GM10266 (cell line): ENCODE measurements around the gene PPP1R12B.
"Not testable (repeated sequence)": the region's sequence is repeated elsewhere in the genome, so short reads cannot be mapped to it uniquely, and the experiment has no call there.

Source experiments
- DNase-seq: peaks from one replicate; pipeline ENCODE4 v3.0.0; 2012; ENCODE audit errors: extremely low spot score
- TF ChIP-seq, protein P1 (sequence below): IDR thresholded peaks from 2 replicates; pipeline ENCODE4 v1.5.1; 2012; ENCODE audit warnings: mild to moderate bottlenecking, low read depth; ENCODE audit not compliant: control insufficient read depth, insufficient read depth; ENCODE audit errors: missing control alignments

Gene PPP1R12B

DNA sequence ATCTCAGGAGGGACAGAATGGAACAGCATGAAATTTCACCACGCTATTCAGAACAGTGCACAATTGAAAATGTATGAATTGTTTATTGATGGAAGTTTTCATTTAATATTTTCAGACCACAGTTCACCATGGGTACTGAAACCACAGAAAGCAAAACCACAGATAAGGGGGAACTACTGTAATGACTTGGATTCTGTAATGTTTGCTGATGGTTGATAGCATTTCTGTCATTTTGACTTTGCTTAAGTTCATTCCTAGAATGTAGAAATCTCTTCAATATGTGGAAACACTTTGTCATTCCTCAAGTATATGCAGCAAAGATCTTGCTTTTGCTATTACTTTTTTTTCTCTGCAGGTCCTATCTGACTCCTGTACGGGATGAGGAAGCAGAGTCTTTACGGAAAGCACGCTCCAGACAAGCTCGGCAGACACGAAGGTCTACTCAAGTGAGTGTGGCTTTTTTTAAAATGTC is 139.7 kb downstream of the PPP1R12B start:
- peak; percentile 3 for DNase-seq

DNA sequence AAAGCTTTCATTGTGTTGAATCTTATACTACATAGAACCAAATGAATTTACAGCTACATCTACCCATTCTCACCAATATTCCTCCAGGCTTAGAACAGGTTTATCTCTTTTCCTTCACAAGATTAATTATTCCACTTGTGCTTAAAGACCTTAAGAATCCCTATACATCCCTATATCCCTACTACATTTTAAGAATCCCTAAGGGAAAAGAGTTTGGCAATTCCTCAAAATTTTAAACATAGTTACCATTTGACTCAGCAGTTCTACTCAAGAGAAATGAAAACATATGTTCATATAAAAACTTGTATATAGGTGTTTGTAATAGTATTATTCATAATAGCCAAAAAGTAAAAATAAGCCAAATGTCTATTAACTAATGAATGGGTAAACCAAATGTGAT is 140.6 kb downstream of the PPP1R12B start:
- DNase-seq = not testable (repeated sequence)

DNA sequence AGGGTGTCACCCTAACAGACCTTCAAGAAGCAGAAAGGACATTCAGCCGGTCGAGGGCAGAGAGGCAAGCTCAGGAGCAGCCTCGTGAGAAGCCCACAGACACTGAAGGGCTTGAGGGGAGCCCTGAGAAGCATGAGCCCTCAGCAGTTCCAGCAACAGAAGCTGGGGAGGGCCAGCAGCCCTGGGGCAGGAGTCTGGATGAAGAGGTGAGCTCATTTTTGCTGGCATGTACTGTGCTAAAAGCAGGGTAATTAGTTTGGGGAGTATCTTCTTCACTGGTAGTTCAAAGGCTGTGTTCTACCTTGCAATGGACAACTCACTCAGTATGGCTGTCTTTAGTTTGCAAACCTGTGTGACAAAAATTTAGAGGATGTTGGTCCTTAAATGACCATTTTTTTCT is 144.6 kb downstream of the PPP1R12B start:
- DNase-seq = not testable (repeated sequence)

DNA sequence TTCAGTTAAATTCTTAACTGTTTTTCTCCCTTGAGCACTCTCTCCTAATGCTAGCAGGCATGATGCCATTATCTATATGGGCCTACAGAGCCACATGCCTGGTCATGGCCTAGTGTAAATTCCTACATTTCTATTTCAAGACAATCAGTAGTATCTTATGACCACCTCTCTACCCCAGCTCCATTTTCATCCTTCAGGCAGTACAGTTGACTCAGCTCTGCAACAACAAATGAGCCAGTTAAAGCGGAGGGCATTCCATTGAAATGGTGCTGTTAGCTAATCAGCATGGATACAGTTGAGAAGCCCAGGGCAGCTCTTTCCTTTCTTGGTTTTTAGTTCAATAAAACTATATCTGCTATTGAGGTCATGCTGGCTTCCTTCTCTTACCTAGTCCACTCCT is 150.0 kb downstream of the PPP1R12B start:
- DNase-seq = no peak

DNA sequence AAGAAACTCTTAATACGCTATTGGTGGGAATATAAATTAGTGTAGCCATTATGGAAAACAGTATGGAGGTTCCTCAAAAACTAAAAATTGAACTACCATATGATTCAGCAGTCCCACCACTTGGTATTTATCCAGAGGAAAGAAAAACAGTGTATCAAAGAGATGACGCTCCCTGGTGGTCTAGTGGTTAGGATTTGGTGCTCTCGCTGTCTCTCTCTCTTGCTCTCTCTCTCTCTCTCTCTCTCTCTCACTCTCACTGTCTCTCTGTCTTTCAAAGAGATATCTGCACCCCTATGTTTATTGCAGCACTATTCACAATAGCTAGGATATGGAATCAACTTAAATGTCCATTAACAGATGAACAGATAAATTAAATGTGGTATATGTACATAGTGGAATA is 151.5 kb downstream of the PPP1R12B start:
- DNase-seq = not testable (repeated sequence)

More for the DNA sequence above, 150.0 kb downstream of the PPP1R12B start:
- TF ChIP-seq, protein P1, sequence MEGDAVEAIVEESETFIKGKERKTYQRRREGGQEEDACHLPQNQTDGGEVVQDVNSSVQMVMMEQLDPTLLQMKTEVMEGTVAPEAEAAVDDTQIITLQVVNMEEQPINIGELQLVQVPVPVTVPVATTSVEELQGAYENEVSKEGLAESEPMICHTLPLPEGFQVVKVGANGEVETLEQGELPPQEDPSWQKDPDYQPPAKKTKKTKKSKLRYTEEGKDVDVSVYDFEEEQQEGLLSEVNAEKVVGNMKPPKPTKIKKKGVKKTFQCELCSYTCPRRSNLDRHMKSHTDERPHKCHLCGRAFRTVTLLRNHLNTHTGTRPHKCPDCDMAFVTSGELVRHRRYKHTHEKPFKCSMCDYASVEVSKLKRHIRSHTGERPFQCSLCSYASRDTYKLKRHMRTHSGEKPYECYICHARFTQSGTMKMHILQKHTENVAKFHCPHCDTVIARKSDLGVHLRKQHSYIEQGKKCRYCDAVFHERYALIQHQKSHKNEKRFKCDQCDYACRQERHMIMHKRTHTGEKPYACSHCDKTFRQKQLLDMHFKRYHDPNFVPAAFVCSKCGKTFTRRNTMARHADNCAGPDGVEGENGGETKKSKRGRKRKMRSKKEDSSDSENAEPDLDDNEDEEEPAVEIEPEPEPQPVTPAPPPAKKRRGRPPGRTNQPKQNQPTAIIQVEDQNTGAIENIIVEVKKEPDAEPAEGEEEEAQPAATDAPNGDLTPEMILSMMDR = no peak

DNA sequence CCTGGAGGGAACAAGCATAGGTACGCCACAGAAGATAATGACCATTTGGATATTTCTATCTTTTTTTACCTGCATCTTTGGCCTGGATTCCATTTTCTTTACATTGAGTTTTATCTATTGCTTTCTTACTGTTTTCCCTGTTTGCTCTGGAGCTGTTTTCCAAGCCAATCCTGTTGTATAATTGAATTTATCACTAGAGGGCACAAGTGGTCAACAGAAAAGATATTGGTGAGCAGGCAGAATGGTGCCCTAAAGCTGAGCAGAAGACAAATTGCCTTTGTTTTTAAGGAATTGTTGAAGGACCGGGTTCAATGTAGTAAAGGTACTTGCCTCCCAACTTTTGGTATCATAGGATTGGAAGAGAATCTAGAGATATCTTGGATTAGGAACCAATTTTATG is 152.8 kb downstream of the PPP1R12B start:
- TF ChIP-seq, protein P1 = peak; percentile 45
- peak; percentile 3 for DNase-seq

DNA sequence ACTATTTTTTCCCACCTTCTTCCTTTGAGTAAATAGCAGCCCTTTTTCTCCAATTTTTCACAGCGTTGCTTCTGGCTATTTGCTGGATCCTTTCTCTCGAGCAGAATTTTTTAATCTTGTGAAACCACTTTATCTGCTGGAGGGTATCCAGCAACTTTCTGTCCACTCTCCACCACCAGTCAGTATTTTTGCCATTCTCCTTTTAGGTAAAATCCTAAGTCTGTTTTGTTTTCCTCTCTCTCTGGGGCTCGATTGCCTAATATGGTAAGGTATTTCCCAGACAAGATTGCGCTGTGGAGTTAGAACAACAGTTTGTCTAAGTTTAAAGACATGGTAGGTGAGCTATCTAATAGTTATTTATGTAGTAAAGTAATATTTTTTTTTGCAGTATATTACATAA is 156.9 kb downstream of the PPP1R12B start:
- DNase-seq = no peak
- TF ChIP-seq, protein P1 = no peak

DNA sequence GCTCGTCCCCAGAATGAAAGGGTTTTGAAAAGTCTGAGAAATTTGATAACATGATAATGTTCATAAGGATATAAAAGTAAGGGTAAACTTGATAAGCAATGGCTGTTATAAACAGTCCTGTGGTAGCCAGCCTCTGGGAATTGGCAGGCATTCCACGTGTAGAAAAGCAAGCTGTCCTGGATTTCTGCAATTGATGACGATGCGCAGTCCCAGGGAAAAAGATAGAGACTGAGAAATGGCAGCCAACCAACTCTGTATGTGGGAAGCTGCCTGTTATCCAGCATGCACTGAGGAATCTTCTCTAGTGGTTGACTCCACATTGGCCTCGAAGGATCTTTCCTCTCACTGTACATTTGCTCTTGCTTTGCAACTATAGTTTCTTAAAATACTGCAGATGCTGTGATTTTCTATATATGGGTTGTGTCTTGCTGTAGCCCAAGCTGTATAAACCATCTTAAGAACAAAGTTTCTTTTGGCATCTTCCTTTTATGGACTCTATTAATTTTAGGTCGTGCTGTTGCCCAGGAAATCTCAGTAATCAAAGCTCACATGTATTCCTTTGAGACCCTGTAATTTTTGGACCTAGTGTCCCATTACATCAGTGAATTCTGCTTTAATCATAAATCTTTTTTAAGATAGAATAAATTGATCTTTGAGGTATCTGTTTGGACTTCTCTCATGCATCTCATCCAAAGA is 157.5 kb downstream of the PPP1R12B start:
- not testable (repeated sequence) for DNase-seq

DNA sequence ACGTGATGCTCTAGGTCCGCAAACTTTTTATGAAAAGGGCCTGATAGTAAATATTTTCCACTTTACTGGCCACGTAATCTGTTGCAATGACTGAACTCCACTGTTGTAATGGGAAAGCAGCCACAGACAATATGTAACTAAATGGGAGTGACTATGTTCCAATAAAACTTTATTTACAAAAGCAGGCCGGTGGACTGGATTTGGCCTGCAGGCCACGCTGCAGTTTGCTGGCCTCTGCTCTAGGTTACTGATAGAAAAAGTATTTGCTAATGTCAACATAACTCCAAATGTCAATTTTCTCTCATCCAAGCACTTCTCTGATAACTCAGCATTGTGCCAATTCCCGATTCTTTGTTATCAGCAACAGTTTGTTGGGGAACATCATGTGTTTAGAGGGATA is 160.4 kb downstream of the PPP1R12B start:
- not testable (repeated sequence) for DNase-seq

DNA sequence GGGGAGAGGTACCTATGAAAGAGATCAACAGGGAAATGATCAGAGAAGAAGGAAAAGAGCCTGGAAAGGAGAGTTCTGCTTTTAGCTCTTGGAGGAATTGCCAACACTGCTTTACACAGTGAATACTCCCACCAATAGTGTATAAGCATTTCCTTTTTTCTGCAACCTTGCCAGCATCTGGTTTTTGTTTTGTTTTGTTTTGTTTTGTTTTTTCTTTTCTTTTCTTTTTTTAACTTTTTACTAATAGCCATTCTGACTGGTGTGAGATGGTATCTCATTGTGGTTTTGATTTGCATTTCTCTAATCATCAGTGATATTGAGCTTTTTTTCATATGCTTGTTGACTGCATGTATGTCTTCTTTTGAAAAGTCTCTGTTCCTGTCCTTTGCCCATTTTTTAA is 165.4 kb downstream of the PPP1R12B start:
- DNase-seq = not testable (repeated sequence)

DNA sequence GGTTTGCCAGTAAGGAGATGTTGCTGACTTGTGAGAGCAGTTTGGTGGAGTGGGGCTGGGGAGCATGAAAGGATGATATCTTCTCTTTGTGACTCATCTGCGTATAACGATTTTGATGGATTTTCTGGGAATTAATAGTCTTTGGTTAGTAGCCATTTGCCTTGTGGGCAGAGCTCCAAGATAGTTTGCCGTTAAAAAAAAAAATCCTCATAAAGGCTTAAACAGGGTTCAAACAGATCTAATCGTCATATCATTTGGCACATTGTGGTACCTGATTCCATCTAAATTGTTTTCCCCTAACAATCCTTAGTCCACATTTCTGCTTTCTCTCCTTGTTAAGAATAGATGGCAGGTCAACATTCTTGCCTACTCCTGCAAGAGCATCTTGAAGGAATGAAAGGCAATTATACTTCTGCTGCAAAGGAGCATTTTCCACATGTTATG is 168.0 kb downstream of the PPP1R12B start:
- TF ChIP-seq, protein P1 = no peak
- DNase-seq = no peak

DNA sequence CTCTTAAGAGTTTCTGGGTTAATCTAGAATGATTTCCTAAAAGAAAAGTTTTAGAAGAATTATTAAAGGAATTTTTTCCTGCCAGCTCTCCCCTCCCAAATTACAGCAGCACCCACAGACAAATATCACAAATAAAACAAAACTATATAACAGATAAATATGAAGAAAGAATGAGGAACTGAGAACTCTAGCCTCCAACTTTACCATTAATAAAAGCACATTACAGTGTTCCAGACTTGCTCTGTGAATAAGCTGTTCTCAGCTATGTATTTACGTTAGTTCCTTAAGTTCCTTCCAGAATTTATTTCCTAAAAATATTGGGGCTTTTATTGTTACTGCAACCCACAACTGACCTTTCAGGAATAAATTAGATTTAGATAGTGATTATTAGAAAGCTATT is 168.6 kb downstream of the PPP1R12B start:
- DNase-seq = not testable (repeated sequence)

DNA sequence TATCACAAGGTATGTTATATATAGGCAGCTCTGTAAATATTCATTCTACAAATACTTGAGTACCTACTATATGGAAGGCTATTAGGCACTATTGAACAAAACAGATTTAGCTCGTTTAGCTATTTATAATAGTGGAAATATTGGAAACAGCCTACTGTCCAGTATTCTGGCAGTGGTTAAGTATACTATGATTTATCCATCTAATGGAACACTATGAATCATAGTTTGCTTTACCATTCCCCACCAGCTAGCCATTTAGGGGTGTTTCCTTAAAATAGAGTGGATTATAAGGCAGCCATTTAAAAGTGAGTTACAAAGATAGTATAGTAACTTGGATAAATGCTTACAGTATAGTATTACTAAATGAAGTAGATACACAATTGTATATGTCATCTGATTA is 169.7 kb downstream of the PPP1R12B start:
- DNase-seq = not testable (repeated sequence)

DNA sequence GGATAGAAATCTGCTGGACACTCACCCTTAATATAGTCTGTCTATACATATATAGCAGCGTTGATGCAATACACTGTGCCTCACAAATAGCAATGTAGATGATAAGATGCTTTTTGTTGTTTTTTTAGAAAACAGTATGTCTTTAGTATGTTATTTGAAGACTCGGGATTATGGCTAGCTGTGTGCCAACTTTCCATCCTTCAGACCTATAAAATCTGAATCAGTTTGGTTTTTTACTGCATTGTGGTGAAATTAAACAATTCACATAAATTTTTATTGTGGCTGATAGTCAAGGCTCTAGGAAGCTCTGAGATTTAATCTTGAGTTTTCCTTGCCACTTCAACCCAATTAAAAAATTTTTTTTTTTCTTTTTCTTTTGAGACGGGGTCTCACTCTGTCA is 170.4 kb downstream of the PPP1R12B start:
- not testable (repeated sequence) for DNase-seq

DNA sequence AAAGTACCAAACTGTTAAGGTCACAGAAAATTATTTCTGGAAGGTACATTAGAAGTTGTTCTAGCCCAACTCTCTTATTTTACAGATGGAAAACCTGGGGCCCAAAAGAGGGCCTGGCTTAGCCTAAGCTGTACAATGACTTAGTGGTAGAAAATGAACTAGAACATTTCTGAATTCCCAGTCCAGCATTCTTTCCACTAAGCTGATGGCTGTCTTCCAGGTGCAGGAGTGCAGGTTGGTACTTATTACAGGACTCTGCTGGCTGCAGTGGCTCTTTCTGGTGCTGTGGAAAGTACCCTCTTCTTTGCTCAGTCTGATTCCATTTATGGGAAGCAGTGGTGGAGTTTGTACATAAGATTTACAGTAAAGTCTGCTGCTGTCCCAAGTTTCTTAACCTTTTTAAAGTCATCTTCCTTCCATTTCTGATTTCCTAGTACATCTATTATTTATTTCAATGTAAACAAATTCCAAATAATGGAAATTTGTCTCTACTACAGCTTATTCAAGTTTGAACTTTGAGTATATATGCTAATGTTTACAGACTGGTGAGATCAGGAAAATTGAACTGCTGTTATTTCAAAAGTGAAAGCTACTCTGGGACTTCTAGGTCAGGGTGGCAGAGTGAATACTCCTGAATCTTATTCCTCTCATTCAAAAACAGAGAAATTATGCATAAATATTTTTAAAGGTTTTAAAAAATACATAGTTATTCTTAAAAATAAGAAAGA is 171.8 kb downstream of the PPP1R12B start:
- DNase-seq = not testable (repeated sequence)

DNA sequence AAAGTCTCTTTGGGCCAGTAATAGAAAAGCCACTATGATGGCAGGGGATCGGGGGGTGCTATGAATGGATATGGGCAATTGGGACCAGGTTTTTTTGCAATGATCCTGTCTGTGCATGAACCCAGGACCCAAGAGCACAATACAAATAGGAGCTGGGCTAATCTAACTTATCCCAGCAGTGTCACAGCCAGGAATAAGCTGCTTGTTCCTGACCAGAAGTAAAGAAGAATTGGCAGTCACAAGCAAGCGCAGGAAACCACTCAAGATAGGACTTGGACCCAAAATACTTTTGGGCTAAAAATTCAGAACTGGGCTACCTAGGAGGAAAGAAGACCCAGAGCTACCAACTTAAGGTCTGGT is 172.3 kb downstream of the PPP1R12B start:
- not testable (repeated sequence) for DNase-seq
